PC-3 (cell line): ENCODE data around the gene CENPC. TPM values are rescaled to one million over a fixed set of nuclear protein-coding genes. Genes with fewer than 3 reads are reported as not detected.
"Not testable (repeated sequence)": the region's sequence is repeated elsewhere in the genome, so short reads cannot be mapped to it uniquely, and the experiment has no call there.

Experiments used
- ATAC-seq: fragments of 200-7000 bp; cut with Tn5 transposase; 2 replicates; pipeline ENCODE4 v1.9.1; 2020; ENCODE audit warnings: mild to moderate bottlenecking, moderate library complexity
- BruUV-seq: library from RNA; stranded (reverse); fragments of 400-500 nt; replicated peaks from 2 replicates; lab custom pipeline; 2021; lab: Mats Ljungman, UMichigan
- CTCF ChIA-PET: fragments of 300-600 bp; sonication (Branson Sonifier 250); formaldehyde crosslinking; loops from one replicate; lab custom pipeline; 2022; ENCODE audit warnings: antibody characterized with exemption; lab: Charles Lee
- POLR2A ChIA-PET: fragments of 300-600 bp; sonication (Branson Sonifier 250); formaldehyde crosslinking; loops from one replicate; lab custom pipeline; 2022; ENCODE audit warnings: antibody characterized with exemption; ENCODE audit not compliant: unreplicated experiment; lab: Charles Lee
- DNase-seq: peaks from one replicate; pipeline ENCODE4 v3.0.0-alpha.2; 2015
- H2AFZ ChIP-seq: fragments of 300-600 bp; sonication (generic); 2 replicates; pipeline ENCODE4 v1.6.0; 2016; ENCODE audit warnings: antibody characterized with exemption, low read length
- H3F3A ChIP-seq: fragments of 300-600 bp; sonication (generic); one replicate; pipeline ENCODE4 v1.6.0; 2017; ENCODE audit warnings: antibody characterized with exemption, low read length, control low read depth, mild to moderate bottlenecking; ENCODE audit not compliant: unreplicated experiment
- H3K27ac ChIP-seq: fragments of 300-600 bp; sonication (generic); 2 replicates; pipeline ENCODE4 v1.5.1; 2016; ENCODE audit warnings: mild to moderate bottlenecking, low read length
- H3K27me3 ChIP-seq: fragments of 300-600 bp; sonication (generic); 2 replicates; pipeline ENCODE4 v1.6.1; 2016; ENCODE audit warnings: low read length, mixed read lengths
- H3K36me3 ChIP-seq: fragments of 300-600 bp; sonication (generic); 2 replicates; pipeline ENCODE4 v1.6.1; 2016; ENCODE audit warnings: low read depth, mixed run types, low read length, mixed read lengths
- H3K4me1 ChIP-seq: fragments of 300-600 bp; sonication (generic); 2 replicates; pipeline ENCODE4 v1.5.1; 2016; ENCODE audit warnings: low read length; ENCODE audit not compliant: insufficient read depth
- H3K4me2 ChIP-seq: fragments of 300-600 bp; sonication (generic); 2 replicates; pipeline ENCODE4 v1.6.0; 2016; ENCODE audit warnings: low read length
- H3K4me3 ChIP-seq: fragments of 300-600 bp; sonication (generic); 2 replicates; pipeline ENCODE4 v1.5.1; 2016; ENCODE audit warnings: mild to moderate bottlenecking, low read length, mixed read lengths
- H3K79me2 ChIP-seq: fragments of 300-600 bp; sonication (generic); 2 replicates; pipeline ENCODE4 v1.6.1; 2017; ENCODE audit warnings: low read length, mixed read lengths
- H3K9ac ChIP-seq: fragments of 300-600 bp; sonication (generic); 2 replicates; pipeline ENCODE4 v1.6.0; 2016; ENCODE audit warnings: mild to moderate bottlenecking, low read length
- H3K9me2 ChIP-seq: fragments of 300-600 bp; sonication (generic); replicated peaks from 2 replicates; pipeline ENCODE4 v1.6.1; 2016; ENCODE audit warnings: mixed run types, low read length, mixed read lengths
- H3K9me3 ChIP-seq: fragments of 300-600 bp; sonication (generic); 2 replicates; pipeline ENCODE4 v1.6.1; 2016; ENCODE audit warnings: low read length, mixed read lengths
- H4K20me1 ChIP-seq: fragments of 300-600 bp; sonication (generic); 2 replicates; pipeline ENCODE4 v1.6.1; 2016; ENCODE audit warnings: low read length, mixed read lengths
- CTCF ChIP-seq: fragments of 300-600 bp; sonication (generic); conservative IDR thresholded peaks from 2 replicates; pipeline ENCODE4 v1.5.1; 2017; ENCODE audit warnings: antibody characterized with exemption, low read depth, mild to moderate bottlenecking, low read length
- EZH2 ChIP-seq: fragments of 300-600 bp; sonication (generic); IDR thresholded peaks from one replicate; pipeline ENCODE4 v1.6.1; 2017; ENCODE audit warnings: antibody characterized with exemption, mild to moderate bottlenecking, low read length; ENCODE audit not compliant: unreplicated experiment
- EZH2phosphoT487 ChIP-seq: fragments of 300-600 bp; sonication (generic); IDR thresholded peaks from 2 replicates; pipeline ENCODE4 v1.6.1; 2018; ENCODE audit warnings: mild to moderate bottlenecking, antibody characterized with exemption, low read length, borderline replicate concordance
- intact Hi-C: fragments of 100-400 bp; cut with micrococcal nuclease; formaldehyde crosslinking; loops from 2 replicates; pipeline ENCODE4 v1.9.0; 2023
- total RNA-seq: library from RNA; depleted of rRNA; stranded (reverse); fragments of >200 nt; gene quantifications from 2 replicates; pipeline ENCODE4 v1.2.3, GENCODE V29; 2014

The CENPC gene
- total RNA-seq, 1 experiment from 2014 or later, result 10.6 TPM

GRCh38 chr4:67447873-67448272, 97.4 kb downstream of the CENPC start:
- ChIA-PET CTCF (no interaction called here), POLR2A (no interaction called here)
- Histone ChIP-seq H3F3A (no peaks in the 10 kb centered on the region), H3K4me1 (0 out of 2 replicates have a peak, but pooled peaks cover 3% of the 10 kb centered on the region), H3K9ac (no peak overlapping the region), H3K79me2 (no peaks in the 10 kb centered on the region), H3K9me2 (no peaks in the 10 kb centered on the region), H3K27me3 (no peaks in the 10 kb centered on the region), H3K4me2 (no peak overlapping the region), H2AFZ (no peak overlapping the region), H3K27ac (no peak overlapping the region), H3K36me3 (no peaks in the 10 kb centered on the region), H4K20me1 (no peaks in the 10 kb centered on the region), H3K9me3 (no peaks in the 10 kb centered on the region), H3K4me3 (no peak overlapping the region)
- intact Hi-C loops, result no loop called here
- ATAC-seq, result no peak
- no TSS peak for BruUV-seq
- TF ChIP-seq EZH2phosphoT487 (no peak), CTCF (no peak), EZH2 (no peak)
- DNase-seq, result no peak

GRCh38 chr4:67446811-67447210, 98.5 kb downstream of the CENPC start:
- BruUV-seq, result no TSS peak
- TF ChIP-seq EZH2, result no peak
- TF ChIP-seq EZH2phosphoT487, result no peak
- no peak for TF ChIP-seq CTCF
- Histone ChIP-seq H3F3A (no peaks in the 10 kb centered on the region), H3K9me2 (no peaks in the 10 kb centered on the region), H3K36me3 (no peaks in the 10 kb centered on the region), H3K9ac (no peak overlapping the region), H3K4me1 (0 out of 2 replicates have a peak, but pooled peaks cover 3% of the 10 kb centered on the region), H3K4me2 (no peak overlapping the region), H3K79me2 (no peaks in the 10 kb centered on the region), H4K20me1 (no peaks in the 10 kb centered on the region), H3K4me3 (no peak overlapping the region), H2AFZ (no peak overlapping the region), H3K27me3 (no peaks in the 10 kb centered on the region), H3K27ac (no peak overlapping the region), H3K9me3 (no peaks in the 10 kb centered on the region)
- intact Hi-C loops, result no loop called here
- DNase-seq, result no peak
- POLR2A ChIA-PET, result no interaction called here
- ATAC-seq, result no peak
- CTCF ChIA-PET, result no interaction called here

GRCh38 chr4:67445881-67446280, 99.4 kb downstream of the CENPC start:
- BruUV-seq, POLR2A ChIA-PET: not testable (repeated sequence)

More at GRCh38 chr4:67445881-67446280, 99.4 kb downstream of the CENPC start:
- H3K4me2 ChIP-seq, CTCF ChIA-PET, H3K9ac ChIP-seq, H3K79me2 ChIP-seq, H3K36me3 ChIP-seq, intact Hi-C loops, H3K4me3 ChIP-seq, H3K27ac ChIP-seq, DNase-seq, H3K4me1 ChIP-seq, H4K20me1 ChIP-seq, H3K27me3 ChIP-seq, H3K9me2 ChIP-seq, H3K9me3 ChIP-seq, H3F3A ChIP-seq, H2AFZ ChIP-seq, ATAC-seq: not testable (repeated sequence)
